ENCODE data around the gene APOBEC3H. TPM values are rescaled to one million over a fixed set of nuclear protein-coding genes. Genes with fewer than 3 reads are reported as not detected.

Gene APOBEC3H
- total and polyA plus RNA-seq, 2 experiments from 2014 or later, result not detected

- TF ChIP-seq ZNF331 (CRISPR knock-in tag; IDR thresholded peaks at IDR 0.05; ENCODE audit: low read depth) (no peak), POLR2AphosphoS5 (IDR thresholded peaks at IDR 0.05; ENCODE audit: low read depth) (no peak), CREB1 (CRISPR knock-in tag; IDR thresholded peaks at IDR 0.05; ENCODE audit: low read depth) (no peak), ZNF462 (CRISPR knock-in tag; IDR thresholded peaks at IDR 0.05) (no peak), EZH2 (IDR thresholded peaks at IDR 0.05; ENCODE audit: low read depth, unreplicated experiment) (no peak), ETS1 (IDR thresholded peaks at IDR 0.05) (no peak), REST (IDR thresholded peaks at IDR 0.05; ENCODE audit: unreplicated experiment) (no peak), NANOG (IDR thresholded peaks at IDR 0.05; ENCODE audit: borderline replicate concordance) (no peak), ZNF114 (CRISPR knock-in tag; IDR thresholded peaks at IDR 0.05) (no peak), EZH2phosphoT487 (IDR thresholded peaks at IDR 0.05; ENCODE audit: unreplicated experiment) (no peak), CTCF (conservative IDR thresholded peaks at IDR 0.05; ENCODE audit: low read depth in 2 of 2) (no peak), STAT1 (IDR thresholded peaks at IDR 0.05; ENCODE audit: unreplicated experiment) (no peak), JUNB (IDR thresholded peaks at IDR 0.05; ENCODE audit: unreplicated experiment) (no peak)
- H2AFZ ChIP-seq, result no peak overlapping the region
- H3K4me1 Mint-ChIP-seq, result peaks cover 34% of the 10 kb centered on the region
- no peak for DNase-seq (ENCODE audit: low spot score)
- no peaks in the 10 kb centered on the region for H3K27me3 ChIP-seq (ENCODE audit: insufficient read depth)
- no peaks in the 10 kb centered on the region for H3K36me3 Mint-ChIP-seq (ENCODE audit: low read depth)
- H3K36me3 ChIP-seq (ENCODE audit: insufficient read depth), result no peaks in the 10 kb centered on the region
- H3F3A ChIP-seq (replicated peaks; ENCODE audit: low read depth), result 0 out of 2 replicates have a peak, but pooled peaks cover 3% of the 10 kb centered on the region
- no peaks in the 10 kb centered on the region for H3K9me3 Mint-ChIP-seq
- H3K4me3 Mint-ChIP-seq, result no peak overlapping the region
- no peaks in the 10 kb centered on the region for H3K9me2 ChIP-seq (ENCODE audit: insufficient read depth)
- H3K27me3 Mint-ChIP-seq (ENCODE audit: insufficient read depth, low read depth, poor library complexity), result peaks cover 15% of the 10 kb centered on the region
- H3K27ac Mint-ChIP-seq, result no peak overlapping the region
- H3K27ac ChIP-seq (ENCODE audit: low read depth), result no peak overlapping the region
- peaks cover 22% of the 10 kb centered on the region; the same call in 1 of the 2 replicates for H3K4me1 ChIP-seq (ENCODE audit: insufficient read depth)
- H3K4me3 ChIP-seq, result no peak overlapping the region
- H3K79me2 ChIP-seq (replicated peaks; ENCODE audit: insufficient read depth), result no peaks in the 10 kb centered on the region
- ATAC-seq, result no peak
- no peaks in the 10 kb centered on the region for H4K20me1 ChIP-seq (replicated peaks; ENCODE audit: insufficient read depth)
- no peak overlapping the region for H3K4me2 ChIP-seq
These were observed 1.5 kb downstream of the APOBEC3H start for GRCh38 chr22:39098576-39098975.
